HUES48 (cell line): ENCODE results near the gene ETV2.
"Not testable (repeated sequence)": the region's sequence is repeated elsewhere in the genome, so short reads cannot be mapped to it uniquely, and the experiment has no call there.

Source experiments
- H3K27ac ChIP-seq: one replicate; pipeline ENCODE4 v1.7.0; 2013; ENCODE audit warnings: low read depth, low read length, inconsistent platforms
- H3K27me3 ChIP-seq: 2 replicates; pipeline ENCODE4 v1.6.1; 2013; ENCODE audit warnings: mild to moderate bottlenecking, low read length; ENCODE audit not compliant: control insufficient read depth, insufficient read depth
- H3K36me3 ChIP-seq: 2 replicates; pipeline ENCODE4 v1.6.1; 2013; ENCODE audit warnings: low read length; ENCODE audit not compliant: control insufficient read depth, insufficient read depth
- H3K4me1 ChIP-seq: 2 replicates; pipeline ENCODE4 v1.6.1; 2013; ENCODE audit warnings: mild to moderate bottlenecking, low read length; ENCODE audit not compliant: control insufficient read depth, insufficient read depth
- H3K4me3 ChIP-seq: 2 replicates; pipeline ENCODE4 v1.5.1; 2013; ENCODE audit warnings: mild to moderate bottlenecking, low read depth, low read length
- H3K9ac ChIP-seq: 2 replicates; pipeline ENCODE4 v1.6.1; 2013; ENCODE audit warnings: mild to moderate bottlenecking, low read depth, low read length, moderate library complexity
- H3K9me3 ChIP-seq: 2 replicates; pipeline ENCODE4 v1.6.1; 2013; ENCODE audit warnings: low read length; ENCODE audit not compliant: control insufficient read depth, insufficient read depth

The ETV2 gene

GRCh38 chr19:35689836-35690235, 48.3 kb downstream of the ETV2 start:
- Histone ChIP-seq H3K4me1 (no peaks in the 10 kb centered on the region), H3K9me3 (no peaks in the 10 kb centered on the region), H3K27me3 (no peaks in the 10 kb centered on the region), H3K36me3 (no peaks in the 10 kb centered on the region), H3K9ac (no peak overlapping the region), H3K4me3 (no peak overlapping the region), H3K27ac (no peak overlapping the region)

GRCh38 chr19:35691106-35691505, 49.6 kb downstream of the ETV2 start:
- not testable (repeated sequence) for H3K27ac ChIP-seq, H3K4me3 ChIP-seq, H3K4me1 ChIP-seq, H3K9me3 ChIP-seq, H3K36me3 ChIP-seq, H3K9ac ChIP-seq, H3K27me3 ChIP-seq

GRCh38 chr19:35692010-35692409, 50.5 kb downstream of the ETV2 start:
- no peaks in the 10 kb centered on the region for H3K9me3 ChIP-seq
- H3K27me3 ChIP-seq = no peaks in the 10 kb centered on the region
- H3K4me3 ChIP-seq = no peak overlapping the region
- no peaks in the 10 kb centered on the region for H3K36me3 ChIP-seq
- no peak overlapping the region for H3K9ac ChIP-seq
- no peaks in the 10 kb centered on the region for H3K4me1 ChIP-seq
- H3K27ac ChIP-seq = no peak overlapping the region

GRCh38 chr19:35693422-35693821, 51.9 kb downstream of the ETV2 start:
- Histone ChIP-seq H3K9me3 (no peaks in the 10 kb centered on the region), H3K4me3 (no peak overlapping the region), H3K4me1 (no peaks in the 10 kb centered on the region), H3K27ac (no peak overlapping the region), H3K36me3 (no peaks in the 10 kb centered on the region), H3K9ac (no peak overlapping the region), H3K27me3 (no peaks in the 10 kb centered on the region)

GRCh38 chr19:35693835-35694599, 52.5 kb downstream of the ETV2 start:
- Histone ChIP-seq H3K4me1 (no peaks in the 10 kb centered on the region), H3K36me3 (no peaks in the 10 kb centered on the region), H3K9ac (no peak overlapping the region), H3K27ac (no peak overlapping the region), H3K27me3 (no peaks in the 10 kb centered on the region), H3K4me3 (no peak overlapping the region), H3K9me3 (no peaks in the 10 kb centered on the region)
